ENCODE results near the gene IQGAP2. TPM values are rescaled to one million over a fixed set of nuclear protein-coding genes. Genes with fewer than 3 reads are reported as not detected.

IQGAP2 gene
- total and polyA plus RNA-seq, 3 experiments from 2014 or later: 51.4 to 70.5 (median 62.5) TPM

GRCh38 chr5:76664079-76664478 is 261.0 kb downstream of the IQGAP2 start:
- no peaks in the 10 kb centered on the region for H3K27me3 ChIP-seq (ENCODE audit: insufficient read depth, low read length, poor library complexity, severe bottlenecking)
- peaks cover 0 to 2% (median 0%) of the 10 kb centered on the region in 3 donors for H3K4me1 Mint-ChIP-seq
- no peak overlapping the region for H3K27ac ChIP-seq (ENCODE audit: low read depth, low read length)
- ChIA-PET CTCF (no interaction called here), POLR2A (no interaction called here)
- H3K4me3 ChIP-seq (ENCODE audit: low read length): no peak overlapping the region
- H3K36me3 ChIP-seq (ENCODE audit: insufficient read depth, low read length): peaks cover 21% of the 10 kb centered on the region
- H3K36me3 Mint-ChIP-seq: peaks cover 7 to 93% (median 32%) of the 10 kb centered on the region in 3 donors
- no peaks in the 10 kb centered on the region for H3K4me1 ChIP-seq (ENCODE audit: insufficient read depth, low read length)
- H3K9me3 ChIP-seq (ENCODE audit: low read length): no peaks in the 10 kb centered on the region
- H3K4me3 Mint-ChIP-seq: no peak overlapping the region
- H3K27me3 Mint-ChIP-seq: no peaks in the 10 kb centered on the region
- no peak for DNase-seq
- peak overlapping the region in 1 of 8 donors; percentile 6 for H3K27ac Mint-ChIP-seq
- no peaks in the 10 kb centered on the region for H3K9me3 Mint-ChIP-seq

- peaks cover 10 to 94% (median 32%) of the 10 kb centered on the region in 3 donors for H3K36me3 Mint-ChIP-seq
- Histone ChIP-seq H3K27me3 (ENCODE audit: insufficient read depth, low read length, poor library complexity, severe bottlenecking) (no peaks in the 10 kb centered on the region), H3K9me3 (ENCODE audit: low read length) (no peaks in the 10 kb centered on the region), H3K4me3 (ENCODE audit: low read length) (no peak overlapping the region), H3K36me3 (ENCODE audit: insufficient read depth, low read length) (peaks cover 31% of the 10 kb centered on the region), H3K4me1 (ENCODE audit: insufficient read depth, low read length) (no peaks in the 10 kb centered on the region), H3K27ac (ENCODE audit: low read depth, low read length) (no peak overlapping the region)
- no peaks in the 10 kb centered on the region for H3K4me1 Mint-ChIP-seq
- peaks cover 0 to 2% (median 0%) of the 10 kb centered on the region in 5 donors for H3K9me3 Mint-ChIP-seq
- no peaks in the 10 kb centered on the region for H3K27me3 Mint-ChIP-seq
- H3K4me3 Mint-ChIP-seq: no peak overlapping the region
- DNase-seq: no peak
- POLR2A ChIA-PET: no interaction called here
- CTCF ChIA-PET: interaction anchor here (0.6 to 1.6 kb wide), 3 partner anchors 9 to 55 kb away, joined by 3 read pairs; no protein-coding TSS in a partner anchor
- peak overlapping the region in 4 of 8 donors; percentile 0 to 90 (median 52) for H3K27ac Mint-ChIP-seq
Observed at GRCh38 chr5:76667495-76667894, 264.4 kb downstream of the IQGAP2 start.

GRCh38 chr5:76669245-76669644 is 266.2 kb downstream of the IQGAP2 start:
- Mint-ChIP-seq H3K9me3 (peaks cover 0 to 2% (median 0%) of the 10 kb centered on the region in 5 donors), H3K27ac (peak overlapping the region in 1 of 8 donors; percentile 75), H3K27me3 (no peaks in the 10 kb centered on the region), H3K36me3 (peaks cover 10 to 91% (median 36%) of the 10 kb centered on the region in 3 donors), H3K4me3 (no peak overlapping the region), H3K4me1 (no peaks in the 10 kb centered on the region)
- Histone ChIP-seq H3K9me3 (ENCODE audit: low read length) (no peaks in the 10 kb centered on the region), H3K4me1 (ENCODE audit: insufficient read depth, low read length) (no peaks in the 10 kb centered on the region), H3K27ac (ENCODE audit: low read depth, low read length) (no peak overlapping the region), H3K27me3 (ENCODE audit: insufficient read depth, low read length, poor library complexity, severe bottlenecking) (no peaks in the 10 kb centered on the region), H3K36me3 (ENCODE audit: insufficient read depth, low read length) (peaks cover 38% of the 10 kb centered on the region), H3K4me3 (ENCODE audit: low read length) (no peak overlapping the region)
- ChIA-PET CTCF (interaction anchor here (1.4 kb wide), 1 partner anchor 105 kb away, joined by 3 read pairs; no protein-coding TSS in a partner anchor), POLR2A (no interaction called here)
- DNase-seq: no peak

- H3K36me3 Mint-ChIP-seq: peaks cover 10 to 91% (median 39%) of the 10 kb centered on the region in 3 donors
- DNase-seq: no peak
- ChIA-PET CTCF (interaction anchor here (1.3 kb wide), 1 partner anchor 104 kb away, joined by 4 read pairs; no protein-coding TSS in a partner anchor), POLR2A (interaction anchor here (0.8 kb wide), 1 partner anchor 11 kb away, joined by 5 read pairs; no protein-coding TSS in a partner anchor)
- no peaks in the 10 kb centered on the region for H3K27me3 Mint-ChIP-seq
- H3K36me3 ChIP-seq (ENCODE audit: insufficient read depth, low read length): peaks cover 44% of the 10 kb centered on the region
- no peak overlapping the region for H3K27ac ChIP-seq (ENCODE audit: low read depth, low read length)
- H3K4me3 ChIP-seq (ENCODE audit: low read length): no peak overlapping the region
- H3K9me3 Mint-ChIP-seq: peaks cover 0 to 2% (median 0%) of the 10 kb centered on the region in 5 donors
- H3K4me3 Mint-ChIP-seq: no peak overlapping the region
- H3K9me3 ChIP-seq (ENCODE audit: low read length): no peaks in the 10 kb centered on the region
- H3K4me1 ChIP-seq (ENCODE audit: insufficient read depth, low read length): no peaks in the 10 kb centered on the region
- no peaks in the 10 kb centered on the region for H3K4me1 Mint-ChIP-seq
- no peak overlapping the region for H3K27ac Mint-ChIP-seq
- H3K27me3 ChIP-seq (ENCODE audit: insufficient read depth, low read length, poor library complexity, severe bottlenecking): no peaks in the 10 kb centered on the region
Observed at GRCh38 chr5:76670508-76670907, 267.4 kb downstream of the IQGAP2 start.

GRCh38 chr5:76672242-76672641 is 269.2 kb downstream of the IQGAP2 start:
- ChIA-PET CTCF (interaction anchor here (1.8 kb wide), 1 partner anchor 102 kb away, joined by 6 read pairs; no protein-coding TSS in a partner anchor), POLR2A (no interaction called here)
- Histone ChIP-seq H3K9me3 (ENCODE audit: low read length) (no peaks in the 10 kb centered on the region), H3K4me1 (ENCODE audit: insufficient read depth, low read length) (no peaks in the 10 kb centered on the region), H3K27ac (ENCODE audit: low read depth, low read length) (no peak overlapping the region), H3K27me3 (ENCODE audit: insufficient read depth, low read length, poor library complexity, severe bottlenecking) (no peaks in the 10 kb centered on the region), H3K36me3 (ENCODE audit: insufficient read depth, low read length) (peaks cover 39% of the 10 kb centered on the region), H3K4me3 (ENCODE audit: low read length) (no peak overlapping the region)
- H3K4me1 Mint-ChIP-seq: no peaks in the 10 kb centered on the region
- H3K27ac Mint-ChIP-seq: peak overlapping the region in 1 of 8 donors; percentile 52
- no peaks in the 10 kb centered on the region for H3K27me3 Mint-ChIP-seq
- peaks cover 16 to 91% (median 42%) of the 10 kb centered on the region in 3 donors for H3K36me3 Mint-ChIP-seq
- H3K9me3 Mint-ChIP-seq: peaks cover 0 to 2% (median 0%) of the 10 kb centered on the region in 5 donors
- H3K4me3 Mint-ChIP-seq: no peak overlapping the region
- DNase-seq: no peak

- Histone ChIP-seq H3K9me3 (ENCODE audit: low read length) (no peaks in the 10 kb centered on the region), H3K27ac (ENCODE audit: low read depth, low read length) (no peak overlapping the region), H3K4me1 (ENCODE audit: insufficient read depth, low read length) (no peaks in the 10 kb centered on the region), H3K27me3 (ENCODE audit: insufficient read depth, low read length, poor library complexity, severe bottlenecking) (no peaks in the 10 kb centered on the region), H3K4me3 (ENCODE audit: low read length) (no peak overlapping the region), H3K36me3 (ENCODE audit: insufficient read depth, low read length) (peaks cover 39% of the 10 kb centered on the region)
- H3K36me3 Mint-ChIP-seq: peaks cover 11 to 89% (median 43%) of the 10 kb centered on the region in 3 donors
- ChIA-PET CTCF (interaction anchor here (0.9 to 1.8 kb wide), 2 partner anchors 68 to 101 kb away, joined by 3 to 6 read pairs; no protein-coding TSS in a partner anchor), POLR2A (no interaction called here)
- no peaks in the 10 kb centered on the region for H3K4me1 Mint-ChIP-seq
- no peaks in the 10 kb centered on the region for H3K27me3 Mint-ChIP-seq
- no peak for DNase-seq
- peak overlapping the region in 1 of 8 donors; percentile 50 for H3K27ac Mint-ChIP-seq
- H3K9me3 Mint-ChIP-seq: peaks cover 0 to 2% (median 0%) of the 10 kb centered on the region in 5 donors
- H3K4me3 Mint-ChIP-seq: no peak overlapping the region
Observed at GRCh38 chr5:76673125-76673524, 270.0 kb downstream of the IQGAP2 start.

- H3K4me1 Mint-ChIP-seq: peaks cover 4 to 7% (median 5%) of the 10 kb centered on the region in 3 donors
- H3K9me3 Mint-ChIP-seq: peaks cover 0 to 2% (median 0%) of the 10 kb centered on the region in 5 donors
- no peak overlapping the region for H3K27ac ChIP-seq (ENCODE audit: low read depth, low read length)
- POLR2A ChIA-PET: no interaction called here
- H3K4me3 ChIP-seq (ENCODE audit: low read length): no peak overlapping the region
- CTCF ChIA-PET: no interaction called here
- H3K9me3 ChIP-seq (ENCODE audit: low read length): no peaks in the 10 kb centered on the region
- no peak overlapping the region for H3K4me3 Mint-ChIP-seq
- no peak for DNase-seq
- peaks cover 33% of the 10 kb centered on the region for H3K36me3 ChIP-seq (ENCODE audit: insufficient read depth, low read length)
- no peaks in the 10 kb centered on the region for H3K4me1 ChIP-seq (ENCODE audit: insufficient read depth, low read length)
- H3K27me3 Mint-ChIP-seq: no peaks in the 10 kb centered on the region
- no peaks in the 10 kb centered on the region for H3K27me3 ChIP-seq (ENCODE audit: insufficient read depth, low read length, poor library complexity, severe bottlenecking)
- peaks cover 11 to 93% (median 45%) of the 10 kb centered on the region in 3 donors for H3K36me3 Mint-ChIP-seq
- H3K27ac Mint-ChIP-seq: peak overlapping the region in 1 of 8 donors; percentile 32
Observed at GRCh38 chr5:76674330-76675066, 271.4 kb downstream of the IQGAP2 start.

GRCh38 chr5:76675364-76675763 is 272.3 kb downstream of the IQGAP2 start:
- Histone ChIP-seq H3K27ac (ENCODE audit: low read depth, low read length) (no peak overlapping the region), H3K36me3 (ENCODE audit: insufficient read depth, low read length) (peaks cover 29% of the 10 kb centered on the region), H3K27me3 (ENCODE audit: insufficient read depth, low read length, poor library complexity, severe bottlenecking) (no peaks in the 10 kb centered on the region), H3K4me3 (ENCODE audit: low read length) (no peak overlapping the region), H3K9me3 (ENCODE audit: low read length) (no peaks in the 10 kb centered on the region), H3K4me1 (ENCODE audit: insufficient read depth, low read length) (no peaks in the 10 kb centered on the region)
- Mint-ChIP-seq H3K27me3 (no peaks in the 10 kb centered on the region), H3K4me3 (no peak overlapping the region), H3K9me3 (peaks cover 0 to 2% (median 0%) of the 10 kb centered on the region in 5 donors), H3K4me1 (peaks cover 7 to 16% (median 13%) of the 10 kb centered on the region in 3 donors), H3K36me3 (peaks cover 15 to 93% (median 46%) of the 10 kb centered on the region in 3 donors), H3K27ac (no peak overlapping the region)
- ChIA-PET CTCF (no interaction called here), POLR2A (no interaction called here)
- DNase-seq: no peak
